Pulmonary artery endothelial cell (primary cell): ENCODE results near the gene PLRG1. TPM values are rescaled to one million over a fixed set of nuclear protein-coding genes. Genes with fewer than 3 reads are reported as not detected.
"Not testable (repeated sequence)": the region's sequence is repeated elsewhere in the genome, so short reads cannot be mapped to it uniquely, and the experiment has no call there.

Experiments
- DNase-seq: peaks from one replicate; pipeline ENCODE4 v3.0.0-alpha.2; 2011; ENCODE audit warnings: low read depth, low spot score
- total RNA-seq: library from RNA; depleted of rRNA; stranded (reverse); fragments of >200 nt; gene quantifications from 2 replicates; pipeline ENCODE4 v1.2.3, GENCODE V29; 2014

PLRG1 gene
- 93.1 and 130 TPM in 2 replicates for total RNA-seq

DNA sequence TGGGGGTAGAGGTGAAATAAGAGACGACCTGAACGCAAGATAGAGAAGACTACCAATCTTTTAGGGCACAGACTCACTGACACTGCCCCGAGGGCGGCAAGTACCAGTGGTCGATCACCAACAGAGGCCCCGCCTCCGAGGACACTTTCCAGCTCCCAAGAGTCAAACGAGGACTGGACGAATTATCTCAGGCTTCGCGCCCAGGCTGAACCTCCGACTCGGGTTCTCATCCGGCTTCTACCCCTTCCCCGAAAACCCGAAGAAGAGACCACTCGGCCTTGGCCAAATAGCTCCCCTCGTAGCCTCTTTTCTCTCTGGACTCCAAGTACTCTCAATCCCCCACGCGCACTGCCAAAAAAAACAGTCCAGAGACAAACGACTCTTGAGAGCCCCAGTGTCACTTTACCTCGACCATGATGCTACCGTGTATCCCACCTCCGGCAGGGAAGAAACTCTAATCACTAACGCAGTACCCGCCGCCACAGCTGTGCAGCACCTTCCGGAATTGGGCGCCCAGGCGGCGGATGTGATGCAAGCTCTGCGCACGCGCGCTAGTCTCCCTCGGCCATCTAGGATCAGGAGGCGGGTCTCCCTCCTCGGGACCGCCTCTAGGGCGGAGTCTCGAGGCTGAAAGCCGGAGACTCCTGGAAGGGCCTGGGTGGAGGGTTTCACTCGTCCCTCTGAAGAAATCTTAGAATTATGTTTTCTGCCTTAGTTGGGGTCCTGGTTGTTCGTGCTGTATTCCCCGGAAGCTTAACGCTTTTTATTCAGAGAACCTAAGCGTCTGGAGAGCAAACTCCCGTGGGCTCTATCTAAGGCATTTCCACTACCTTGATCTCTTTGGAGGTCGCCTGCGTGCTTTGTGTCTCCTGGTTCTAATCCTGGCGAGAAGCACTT is at the start of gene PLRG1:
Gene PLRG1 (minus strand): TSS at position 507 of the 897 bp plus-strand sequence. CDS start 92 bp downstream, at position 415.
- peak; percentile 74 for DNase-seq

DNA sequence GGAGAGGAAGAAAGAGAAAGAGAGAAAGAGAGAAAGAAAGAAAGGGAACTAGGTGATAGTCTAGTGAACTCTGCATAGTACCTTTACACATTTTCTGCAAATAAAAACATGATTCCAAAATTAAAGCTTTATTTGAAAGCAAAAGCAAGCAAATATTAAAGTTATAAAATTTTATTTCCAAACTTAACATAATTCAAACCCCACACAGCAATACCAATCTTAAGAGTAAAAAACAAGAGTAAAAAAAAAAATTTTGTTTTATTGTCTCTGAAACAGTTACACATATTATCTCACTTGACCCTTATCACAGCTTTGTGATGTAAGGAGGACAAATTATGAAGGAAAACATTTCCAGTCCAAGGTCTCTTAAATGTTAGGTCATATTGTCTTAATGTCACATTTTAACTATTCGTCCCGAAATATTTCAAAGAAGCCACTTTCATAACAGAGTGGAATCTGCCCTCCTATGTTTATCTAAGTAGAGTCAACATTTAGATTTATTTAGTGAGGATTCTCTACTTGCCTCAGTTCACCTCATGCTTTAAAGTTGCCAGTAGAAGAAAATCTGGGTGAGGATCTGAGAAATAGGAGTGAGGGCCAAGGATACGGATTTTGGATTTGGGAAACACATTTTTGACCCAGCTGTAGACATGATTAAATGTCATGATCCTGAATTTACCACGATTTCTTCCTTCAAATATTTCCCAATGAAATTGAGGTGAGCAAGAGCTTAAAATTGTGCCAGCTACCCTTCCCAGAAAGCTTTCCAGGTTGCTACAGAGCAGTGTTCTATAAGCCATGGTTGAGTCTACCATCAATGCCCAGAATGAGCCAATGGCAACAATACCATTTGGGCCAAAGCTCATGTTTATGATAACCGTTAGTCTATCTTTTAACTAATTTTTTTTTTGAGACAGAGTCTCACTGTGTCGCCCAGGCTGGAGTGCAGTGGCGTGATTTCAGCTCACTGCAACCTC is 47.9 kb upstream of the PLRG1 start:
- DNase-seq: no peak

DNA sequence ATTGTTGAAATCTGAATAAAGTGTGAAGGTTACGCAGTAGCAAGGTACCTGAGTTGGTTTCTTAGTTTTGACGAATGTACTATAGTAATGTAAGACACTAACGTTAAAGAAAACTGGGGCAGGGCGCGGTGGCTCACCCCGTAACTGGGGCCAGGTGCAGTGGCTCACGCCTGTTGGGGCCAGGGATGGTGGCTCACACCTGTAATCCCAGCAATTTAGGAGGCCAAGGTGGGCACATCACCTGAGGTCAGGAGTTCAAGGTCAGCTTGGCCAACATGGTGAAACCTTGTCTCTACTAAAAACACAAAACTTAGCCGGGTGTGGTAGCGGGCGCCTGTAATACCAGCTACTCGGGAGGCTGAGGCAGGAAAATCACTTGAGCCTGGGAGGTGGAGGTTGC is 47.1 kb upstream of the PLRG1 start:
- DNase-seq: not testable (repeated sequence)

DNA sequence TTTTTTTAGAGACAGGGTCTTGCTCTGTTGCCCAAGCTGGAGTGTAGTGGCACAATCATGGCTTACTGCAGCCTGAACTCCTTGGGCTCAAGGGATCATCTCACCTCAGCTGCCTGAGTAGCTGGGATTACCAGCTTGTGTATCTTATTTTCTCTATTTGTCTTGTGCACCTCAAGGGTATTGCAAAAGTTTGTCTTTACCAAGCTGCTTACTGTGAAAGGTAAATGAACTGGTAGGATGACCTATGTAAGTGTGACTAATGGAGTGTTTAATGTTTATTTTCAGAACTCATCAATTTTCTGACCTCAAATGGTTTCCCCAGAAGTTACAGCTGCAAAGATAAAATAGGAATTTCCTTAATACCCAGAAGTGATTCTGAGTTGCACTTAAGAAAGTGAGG is 45.6 kb upstream of the PLRG1 start:
- DNase-seq: no peak

DNA sequence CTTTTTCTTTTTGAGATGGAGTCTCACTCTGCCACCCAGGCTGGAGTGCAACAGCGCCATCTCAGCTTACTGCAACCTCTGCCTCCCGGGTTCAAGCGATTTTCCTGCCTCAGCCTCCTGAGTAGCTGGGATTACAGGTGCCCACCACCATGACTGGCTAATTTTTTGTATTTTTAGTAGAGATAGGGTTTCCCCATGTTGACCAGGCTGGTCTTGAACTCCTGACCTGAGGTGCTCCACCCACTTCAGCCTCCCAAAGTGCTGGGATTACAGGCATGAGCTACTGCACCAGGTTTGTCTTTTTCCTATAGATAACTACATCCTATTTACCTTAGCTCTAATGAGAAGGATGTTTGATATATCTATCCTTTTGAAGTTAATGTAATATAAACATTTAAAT is 44.1 kb upstream of the PLRG1 start:
- DNase-seq: not testable (repeated sequence)

- DNase-seq: no peak
Measured at GRCh38 chr4:154593868-154594267, 43.7 kb upstream of the PLRG1 start.

- DNase-seq: no peak
Measured at GRCh38 chr4:154591890-154592289, 41.7 kb upstream of the PLRG1 start.

- no peak for DNase-seq
Measured at GRCh38 chr4:154590329-154591006, 40.3 kb upstream of the PLRG1 start, which contains the start of gene FGA. Gene FGA, minus strand, starts transcription at chr4:154590742. Its CDS starts 55 bp downstream, at chr4:154590687.

- no peak for DNase-seq
Measured at GRCh38 chr4:154589296-154590197, 39.3 kb upstream of the PLRG1 start.

GRCh38 chr4:154588198-154588597 is 38.0 kb upstream of the PLRG1 start:
- DNase-seq: no peak

GRCh38 chr4:154586296-154587033 is 36.3 kb upstream of the PLRG1 start:
- DNase-seq: no peak

GRCh38 chr4:154585369-154586018 is 35.3 kb upstream of the PLRG1 start:
- DNase-seq: no peak

GRCh38 chr4:154584259-154584658 is 34.1 kb upstream of the PLRG1 start:
- DNase-seq: no peak

GRCh38 chr4:154583677-154584076 is 33.5 kb upstream of the PLRG1 start:
- no peak for DNase-seq

DNA sequence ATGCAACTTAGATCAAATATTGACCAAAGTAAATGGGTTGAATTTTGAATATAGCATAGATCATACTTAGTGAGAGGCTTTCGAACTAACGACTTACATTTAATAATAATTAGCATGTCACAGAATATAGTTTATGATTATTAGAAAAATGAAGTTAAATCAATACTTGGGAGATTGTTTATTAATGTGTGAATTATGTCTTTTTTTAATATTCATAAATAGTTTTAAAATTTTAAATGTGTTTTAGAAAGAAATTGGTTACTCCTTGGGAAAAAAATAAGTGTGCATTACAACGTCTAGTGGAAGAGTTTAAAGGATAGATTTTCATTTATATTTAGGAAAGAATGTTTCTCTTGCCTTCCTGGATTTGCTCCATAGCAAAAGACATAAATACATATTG is 33.0 kb upstream of the PLRG1 start:
- DNase-seq: no peak

DNA sequence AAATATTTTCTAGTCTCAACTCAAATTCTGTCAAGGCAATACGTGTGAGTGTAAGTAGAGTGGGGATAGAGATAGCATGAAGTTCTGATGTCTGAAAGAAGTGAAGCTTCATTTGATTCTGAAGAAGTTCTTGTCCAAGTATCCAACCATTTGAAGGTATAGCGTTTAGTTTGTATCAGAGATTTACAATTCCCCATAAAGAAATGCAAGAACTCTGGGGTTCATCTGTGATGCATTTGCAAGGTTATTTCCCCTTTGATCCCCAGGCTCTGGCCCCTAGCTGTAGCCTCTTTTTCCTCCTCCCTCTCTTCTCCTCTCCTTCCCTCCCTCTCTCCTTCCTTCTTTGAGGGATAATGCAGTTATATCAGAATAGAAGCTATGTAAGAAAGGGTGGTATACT is 32.5 kb upstream of the PLRG1 start:
- no peak for DNase-seq

- no peak for DNase-seq
Measured at GRCh38 chr4:154579927-154580326, 29.7 kb upstream of the PLRG1 start.

GRCh38 chr4:154578919-154579318 is 28.7 kb upstream of the PLRG1 start:
- no peak for DNase-seq

DNA sequence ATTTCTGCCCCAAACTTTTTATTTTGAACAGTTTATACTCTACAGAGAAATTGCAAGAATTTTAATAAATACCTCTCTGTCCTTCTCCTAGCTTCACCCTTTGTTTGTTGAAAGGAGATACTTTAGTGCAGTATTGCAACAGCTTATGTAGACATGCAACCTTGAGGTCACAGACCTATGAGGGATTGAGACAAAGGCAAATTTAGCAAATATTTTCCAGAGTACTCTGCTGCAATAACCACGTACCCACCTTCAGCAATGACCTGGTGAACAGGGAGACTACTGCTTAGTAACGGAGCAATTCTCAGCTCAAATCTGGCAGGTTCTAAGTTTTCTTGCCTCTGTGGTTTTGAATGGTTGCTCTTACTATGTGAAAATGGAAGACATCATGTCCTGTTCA is 27.1 kb upstream of the PLRG1 start:
- no peak for DNase-seq
